G401.6 (cell line): ENCODE results near the gene PIBF1.
"Not testable (repeated sequence)": the region's sequence is repeated elsewhere in the genome, so short reads cannot be mapped to it uniquely, and the experiment has no call there.

Source experiments
- FAIRE-seq: peaks from 2 replicates; lab custom pipeline; 2012; peaks lifted over from hg19 to GRCh38; lab: Jason Lieb, UNC

PIBF1 gene

DNA sequence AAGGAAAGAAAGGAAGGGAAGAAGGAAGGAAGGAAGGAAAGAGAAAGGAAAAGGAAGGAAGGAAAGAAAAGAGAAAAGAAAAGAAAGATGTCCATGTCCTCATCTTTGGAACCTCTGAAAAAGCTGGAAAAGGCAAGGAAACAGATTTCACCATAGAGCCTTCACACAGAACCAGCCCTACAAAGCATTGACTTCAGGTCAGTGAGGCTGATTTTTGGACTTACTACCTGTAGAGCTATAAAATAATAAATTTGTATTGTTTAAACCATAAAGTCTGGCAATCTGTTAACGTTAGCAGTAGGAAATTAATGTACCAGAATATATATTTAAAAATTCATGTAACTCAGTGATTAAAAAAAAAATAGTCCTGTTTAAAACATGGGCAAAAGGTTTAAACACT is 130.0 kb downstream of the PIBF1 start:
- no peak for FAIRE-seq

DNA sequence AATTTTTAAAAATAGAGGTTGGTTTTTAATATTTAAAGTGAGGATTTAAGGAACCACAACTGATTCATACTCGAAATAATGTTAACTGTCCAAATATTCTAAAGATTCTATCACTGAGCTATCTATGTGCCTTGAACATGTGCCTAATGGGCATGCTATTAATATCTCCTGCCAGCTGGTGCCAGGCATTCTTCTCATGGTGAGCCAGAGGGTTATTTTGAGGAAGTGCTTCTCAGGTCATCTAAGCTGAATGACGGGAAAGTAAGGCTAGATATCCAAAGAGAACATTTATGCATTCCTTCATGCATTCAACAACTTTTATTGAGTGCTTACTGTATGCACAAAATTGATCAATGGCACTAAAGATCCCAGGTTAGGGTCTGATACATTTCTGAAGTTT is 138.2 kb downstream of the PIBF1 start:
- no peak for FAIRE-seq

DNA sequence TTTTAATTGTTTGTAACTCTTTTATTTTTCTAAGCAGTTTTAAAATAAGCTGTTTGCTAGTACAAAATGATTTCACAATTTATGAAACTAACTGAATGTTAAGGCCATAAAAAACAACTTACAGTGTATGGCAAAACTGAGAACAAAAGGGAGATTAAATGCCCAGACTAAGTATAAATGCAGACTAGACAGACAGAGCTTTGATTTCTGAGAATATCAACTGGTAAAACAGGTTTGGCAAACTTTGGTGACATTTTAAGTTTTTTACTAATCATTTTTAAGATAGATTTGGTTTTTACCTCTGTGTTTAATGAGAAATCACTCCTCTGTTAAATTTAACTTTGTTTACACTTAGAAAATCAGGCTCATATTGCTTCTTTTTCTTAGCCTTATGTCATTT is 149.4 kb downstream of the PIBF1 start:
- peak; percentile 41 for FAIRE-seq

DNA sequence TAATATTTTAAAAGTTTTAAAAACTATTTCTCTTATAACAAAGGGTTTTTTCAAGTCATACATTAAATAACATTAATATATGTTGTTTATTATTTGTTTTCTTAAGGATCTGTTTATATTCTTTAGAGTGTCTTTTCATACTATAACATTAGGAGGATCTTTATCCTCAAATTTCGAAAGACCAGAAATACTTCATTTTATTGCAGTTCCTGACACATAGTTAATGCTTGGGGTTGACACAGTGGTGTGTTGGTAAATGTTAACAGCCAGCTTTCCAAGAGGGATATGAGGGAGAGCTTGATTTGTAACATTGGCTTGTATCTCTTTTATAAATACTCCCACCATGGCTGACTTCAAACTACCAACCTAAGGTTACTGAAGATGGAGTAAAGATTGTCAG is 150.3 kb downstream of the PIBF1 start:
- FAIRE-seq, result peak; percentile 78

DNA sequence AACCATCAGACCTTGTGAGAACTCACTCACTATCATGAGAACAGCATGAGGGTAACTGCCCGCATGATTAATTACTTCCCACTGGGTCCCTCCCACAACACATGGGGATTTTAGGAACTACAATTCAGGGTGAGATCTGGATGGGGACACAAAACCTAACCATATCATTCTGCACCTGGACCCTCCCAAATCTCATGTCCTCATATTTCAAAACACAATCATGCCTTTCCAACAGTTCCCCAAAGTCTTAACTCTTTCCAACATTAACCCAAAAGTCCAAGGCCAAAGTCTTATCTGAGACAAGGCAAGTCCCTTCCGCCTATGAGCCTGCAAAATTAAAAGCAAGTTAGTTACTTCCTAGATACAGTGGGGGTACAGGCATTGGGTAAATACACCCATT is 164.3 kb downstream of the PIBF1 start:
- not testable (repeated sequence) for FAIRE-seq

DNA sequence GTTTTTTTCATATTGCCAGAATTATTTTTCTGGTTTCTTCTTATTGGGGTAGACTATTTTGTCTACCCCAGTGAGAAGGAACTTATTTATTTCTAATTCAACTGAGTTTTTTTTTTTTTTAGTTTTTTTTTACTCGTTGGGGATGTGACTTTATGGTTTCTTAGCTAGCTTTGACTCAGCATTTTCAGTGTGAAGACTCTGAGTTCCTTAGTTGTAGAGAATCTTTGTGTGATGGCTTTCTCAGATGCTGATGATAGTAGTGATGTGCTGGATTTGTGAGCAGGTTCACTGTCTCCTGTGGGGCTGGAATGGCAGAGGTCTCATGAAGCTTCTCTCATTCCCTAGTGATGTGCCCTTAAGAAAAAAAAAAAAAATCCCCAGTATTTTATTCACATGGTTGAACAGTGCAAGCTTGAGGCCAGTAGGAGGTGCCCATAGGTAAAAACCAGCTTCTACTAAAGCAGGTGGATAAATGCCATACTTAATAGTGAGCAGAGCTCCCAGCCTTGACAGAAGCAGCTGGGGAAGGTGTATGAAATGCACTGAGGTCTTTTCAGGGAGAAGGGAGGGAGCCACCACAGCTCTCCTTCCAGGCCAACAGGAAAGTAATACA is 170.7 kb downstream of the PIBF1 start:
- no peak for FAIRE-seq

DNA sequence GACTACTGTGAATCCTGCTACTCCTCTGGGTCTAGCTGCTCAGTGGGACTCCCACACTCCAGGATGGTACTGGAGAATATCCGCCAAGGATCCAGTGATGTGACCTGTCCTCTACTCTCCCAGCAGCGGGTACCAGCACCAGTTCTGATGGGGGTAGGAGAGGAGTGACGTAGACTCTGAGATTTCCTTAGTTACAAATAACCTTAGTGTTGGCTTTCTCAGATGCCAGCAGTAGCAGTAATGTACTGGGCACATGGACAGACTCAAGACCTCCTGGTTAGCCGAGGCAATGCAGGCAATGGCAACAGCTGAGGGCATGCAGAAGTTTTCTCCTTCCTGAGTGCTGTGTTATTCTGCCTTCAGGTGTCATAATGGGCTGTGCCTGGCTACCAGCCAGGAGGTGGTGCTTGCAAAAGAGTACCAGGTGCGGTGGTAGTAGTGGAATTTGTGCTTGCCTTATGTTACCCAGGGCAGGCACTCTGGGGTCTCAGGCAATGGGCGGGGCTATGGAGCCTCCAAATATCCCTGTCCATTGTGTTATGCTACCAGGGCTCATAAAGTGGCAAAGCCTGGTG is 171.5 kb downstream of the PIBF1 start:
- no peak for FAIRE-seq

DNA sequence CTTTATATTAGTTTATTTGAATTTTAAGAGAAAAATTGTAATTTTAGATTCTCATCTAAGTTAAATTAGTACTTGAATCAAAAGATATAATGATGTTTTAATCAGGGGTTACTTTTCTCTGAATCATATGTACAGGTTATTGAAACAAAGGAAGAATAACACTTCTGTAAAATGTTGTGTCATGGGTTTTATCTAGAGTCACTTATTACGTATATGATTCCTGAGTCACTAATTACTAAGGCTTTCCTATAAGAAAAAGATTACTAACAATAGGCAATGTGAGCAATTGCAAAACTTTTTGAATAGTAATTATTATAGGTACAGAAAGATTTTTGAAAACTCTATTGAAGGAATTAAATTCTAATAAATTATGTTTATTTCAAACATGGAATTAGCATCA is 177.7 kb downstream of the PIBF1 start:
- no peak for FAIRE-seq

DNA sequence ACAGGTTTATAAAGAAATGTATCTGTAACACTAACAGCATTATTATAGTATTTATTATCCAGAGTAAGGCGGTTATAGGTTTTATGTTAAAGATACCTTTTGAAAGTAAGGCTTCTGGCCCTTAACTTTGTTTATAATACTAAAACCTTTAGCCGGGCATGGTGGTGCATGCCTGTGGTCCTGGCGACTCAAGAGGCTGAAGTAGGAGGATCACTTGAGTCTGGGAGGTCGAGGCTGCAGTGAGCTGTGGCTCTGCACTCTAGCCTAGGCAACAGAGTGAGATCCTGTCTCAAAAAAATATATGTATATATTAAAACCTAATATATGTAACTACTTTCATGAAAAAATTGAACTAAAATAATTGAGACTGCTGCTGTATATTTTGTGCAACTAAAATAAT is 178.2 kb downstream of the PIBF1 start:
- FAIRE-seq, result no peak

DNA sequence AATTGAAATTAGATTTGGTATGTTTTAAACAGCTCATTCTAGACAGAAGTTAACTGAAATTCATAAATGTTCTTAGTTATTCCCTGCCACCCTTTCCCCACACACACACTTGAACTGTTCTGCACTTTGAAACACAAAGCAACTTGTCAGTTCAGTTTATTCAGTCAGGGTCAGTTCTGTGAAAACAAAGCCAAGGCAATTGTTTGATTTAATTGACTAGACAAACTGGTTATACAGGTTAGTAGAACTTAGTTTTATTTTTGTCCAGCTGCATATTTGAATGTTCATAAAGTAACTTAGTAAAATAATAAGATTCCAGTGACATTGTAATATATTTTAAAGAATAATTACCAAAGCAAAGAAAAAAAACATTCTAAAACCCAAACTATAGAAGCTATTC is 178.6 kb downstream of the PIBF1 start:
- no peak for FAIRE-seq

DNA sequence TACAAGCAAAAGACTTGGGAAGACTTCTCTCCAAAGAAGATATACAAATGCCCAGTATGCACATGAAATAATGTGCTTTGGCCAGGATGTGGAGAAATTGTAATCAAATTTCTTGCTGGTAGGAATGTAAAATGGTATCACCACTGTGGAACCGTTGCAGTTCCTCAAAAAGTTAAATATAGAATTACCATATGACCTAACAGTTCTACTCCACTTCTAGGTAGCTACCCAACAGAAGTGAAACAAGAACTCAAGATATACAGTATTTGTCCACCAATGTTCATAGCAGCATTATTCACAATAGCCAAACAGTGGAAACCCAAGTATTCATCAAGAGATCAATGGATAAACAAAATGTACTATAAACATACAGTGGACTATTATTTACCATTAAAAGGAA is 181.8 kb downstream of the PIBF1 start:
- FAIRE-seq, result no peak

DNA sequence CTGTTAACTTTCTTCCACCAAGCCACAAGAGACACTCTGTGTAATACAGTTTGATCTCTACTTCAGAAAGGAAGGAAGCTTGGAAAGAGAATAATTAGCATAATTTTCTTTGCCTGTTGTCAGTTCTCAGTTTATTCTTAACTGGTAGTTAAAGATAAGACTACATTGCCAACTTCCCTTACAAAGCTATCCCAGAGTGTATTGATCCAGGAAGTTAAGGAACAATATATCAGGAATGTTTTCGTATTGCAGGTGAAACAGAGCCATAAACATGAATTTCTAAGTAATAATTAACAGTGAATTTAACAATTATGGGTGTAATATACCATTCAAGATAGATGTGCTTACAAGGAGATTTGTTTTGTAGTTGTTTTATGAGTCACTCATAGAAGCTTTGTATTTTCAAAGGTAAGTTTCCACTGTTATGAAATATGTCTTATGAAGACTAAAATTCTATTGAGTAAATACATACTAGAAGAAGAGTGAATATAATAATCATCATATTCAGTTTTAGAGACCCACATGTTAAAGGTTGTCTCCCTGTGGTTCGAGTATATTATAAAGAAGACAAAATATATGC is 188.5 kb downstream of the PIBF1 start:
- FAIRE-seq, result no peak

DNA sequence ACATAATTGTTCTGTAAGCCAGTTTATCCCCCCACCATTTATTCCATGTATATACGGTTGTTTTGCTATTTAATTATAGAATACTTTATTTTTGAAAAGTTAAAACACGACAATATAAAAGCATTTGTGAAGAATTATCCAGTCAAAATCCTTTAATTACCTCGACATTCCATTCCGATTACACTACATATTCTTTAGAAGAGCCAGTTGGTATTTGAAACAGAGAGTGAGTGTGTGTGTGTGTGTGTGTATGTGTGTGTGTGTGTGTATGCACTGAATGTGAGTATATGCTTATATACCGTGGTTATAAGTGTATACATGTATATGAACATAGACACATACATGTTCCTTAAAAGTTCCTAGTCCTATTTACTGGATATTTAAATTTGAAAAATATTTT is 189.0 kb downstream of the PIBF1 start:
- no peak for FAIRE-seq

DNA sequence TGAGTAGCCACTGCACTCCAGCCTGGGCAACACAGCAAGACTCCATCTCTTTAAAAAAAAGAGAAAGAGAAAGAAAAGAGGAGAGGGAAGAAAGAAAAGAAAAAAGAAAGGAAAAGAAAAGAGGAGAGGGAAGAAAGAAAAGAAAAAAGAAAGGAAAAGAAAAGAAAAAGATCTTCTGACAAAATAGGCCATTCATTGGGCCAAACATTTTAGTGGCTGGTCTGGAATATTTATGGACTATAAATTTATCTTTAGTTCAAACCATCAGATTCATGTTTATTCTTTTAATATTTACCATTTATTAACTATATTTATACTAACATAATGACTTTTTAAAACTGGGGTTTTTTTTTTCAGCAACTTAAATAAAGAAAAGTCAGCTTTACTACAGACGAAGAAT is 191.3 kb downstream of the PIBF1 start:
- FAIRE-seq, result peak; percentile 36

DNA sequence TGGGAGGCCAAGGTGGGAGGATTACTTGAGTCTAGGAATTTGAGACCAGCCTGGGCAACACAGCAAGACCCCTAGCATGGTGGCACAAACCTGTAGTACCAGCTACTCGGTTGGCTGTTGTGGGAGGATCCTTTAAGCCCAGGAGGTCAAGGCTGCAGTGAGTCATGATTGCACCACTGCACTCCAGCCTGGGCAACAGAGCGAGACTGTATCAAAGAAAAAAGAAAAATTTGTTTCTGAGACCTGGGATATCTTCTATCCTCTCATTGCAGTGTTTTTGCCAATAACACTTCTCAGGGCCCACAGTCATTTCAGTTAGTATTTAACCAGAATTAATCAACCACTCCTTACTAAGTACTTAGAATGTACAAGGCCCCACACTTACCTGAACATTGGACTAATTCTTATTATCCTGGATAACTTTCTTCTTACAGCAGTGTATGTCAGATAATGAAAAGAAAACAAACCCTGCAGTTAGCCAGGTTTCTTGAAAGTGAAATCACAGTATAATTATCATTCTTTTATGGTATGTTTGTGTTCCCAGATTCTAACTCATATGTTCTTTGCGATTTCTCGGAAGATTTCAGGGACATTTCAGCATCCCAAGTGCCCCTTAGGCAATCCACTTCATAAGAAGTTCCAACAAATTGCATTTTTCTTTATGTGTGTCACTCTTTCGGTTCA is 201.3 kb downstream of the PIBF1 start:
- FAIRE-seq, result no peak

DNA sequence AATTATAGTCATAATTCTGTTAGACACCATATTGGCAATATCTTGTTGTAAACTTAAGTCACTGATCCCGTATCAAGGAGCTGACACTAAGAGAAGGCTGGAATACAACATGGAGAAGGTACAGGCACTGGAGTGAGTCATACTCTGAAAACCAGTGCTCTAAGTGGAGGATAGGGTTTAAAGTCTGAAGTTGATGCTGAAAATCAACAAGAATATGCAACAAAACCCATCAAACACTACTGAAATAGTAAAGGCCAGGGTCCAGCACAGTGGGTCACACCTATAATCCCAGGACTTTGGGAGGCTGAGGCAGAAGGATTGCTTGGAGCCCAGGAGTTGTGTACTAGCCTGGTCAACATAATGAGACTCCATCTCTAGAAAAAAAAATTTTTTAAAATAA is 203.7 kb downstream of the PIBF1 start:
- FAIRE-seq, result no peak

DNA sequence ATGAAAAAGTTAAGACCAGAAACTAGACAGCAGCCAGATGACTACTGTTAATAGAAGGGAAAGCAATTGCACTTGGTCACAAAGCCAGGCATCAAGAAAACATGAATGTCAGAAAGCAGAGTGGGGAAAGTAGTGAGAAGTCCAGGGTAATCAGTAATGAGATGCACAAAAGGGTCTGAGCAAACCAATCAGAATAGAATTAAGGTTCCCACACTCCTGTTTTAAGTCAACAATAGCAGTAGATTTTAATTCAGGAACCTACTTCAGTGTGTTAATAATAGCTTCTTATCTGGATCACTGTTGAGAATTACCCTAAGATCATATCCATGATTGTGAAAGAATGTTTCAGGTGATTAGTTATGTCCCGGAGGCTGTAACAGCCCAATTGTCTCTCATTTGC is 204.3 kb downstream of the PIBF1 start:
- FAIRE-seq, result no peak

DNA sequence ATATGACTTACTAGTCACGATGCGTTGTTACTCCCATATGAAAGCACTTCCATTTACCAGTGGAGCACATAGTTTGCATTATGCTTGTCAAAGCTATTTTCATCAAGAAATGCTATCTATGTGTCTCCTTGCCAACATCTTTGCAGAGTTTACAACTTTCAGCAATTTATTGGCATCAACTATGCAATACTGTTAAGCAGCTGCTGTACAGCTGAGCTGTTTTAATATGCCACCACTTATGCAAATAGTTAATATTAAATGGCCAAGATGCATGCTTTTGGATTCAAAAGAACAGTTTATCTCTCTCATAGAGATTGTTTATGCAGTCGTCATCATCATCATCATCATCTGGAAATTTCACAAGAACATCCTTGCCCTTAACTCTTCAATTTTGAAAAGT is 209.0 kb downstream of the PIBF1 start:
- no peak for FAIRE-seq

DNA sequence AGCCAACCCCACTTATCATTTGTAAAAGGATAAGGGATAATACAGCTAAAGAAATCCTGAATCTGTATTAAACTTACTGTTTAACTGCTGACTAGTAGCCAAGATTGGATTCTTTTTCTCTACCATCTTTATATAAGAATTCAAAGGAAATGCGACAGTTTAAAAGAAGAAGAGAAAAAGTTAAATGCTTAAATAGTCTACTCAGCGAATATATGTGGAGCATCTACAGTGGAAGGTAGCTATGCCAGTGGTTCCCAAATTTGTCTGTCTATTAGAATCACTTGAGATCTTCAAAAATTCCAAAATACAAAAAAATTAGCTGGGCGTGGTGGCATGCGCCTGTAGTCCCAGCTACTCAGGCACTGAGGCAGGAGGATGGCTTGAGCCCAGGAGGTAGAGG is 216.1 kb downstream of the PIBF1 start:
- no peak for FAIRE-seq

DNA sequence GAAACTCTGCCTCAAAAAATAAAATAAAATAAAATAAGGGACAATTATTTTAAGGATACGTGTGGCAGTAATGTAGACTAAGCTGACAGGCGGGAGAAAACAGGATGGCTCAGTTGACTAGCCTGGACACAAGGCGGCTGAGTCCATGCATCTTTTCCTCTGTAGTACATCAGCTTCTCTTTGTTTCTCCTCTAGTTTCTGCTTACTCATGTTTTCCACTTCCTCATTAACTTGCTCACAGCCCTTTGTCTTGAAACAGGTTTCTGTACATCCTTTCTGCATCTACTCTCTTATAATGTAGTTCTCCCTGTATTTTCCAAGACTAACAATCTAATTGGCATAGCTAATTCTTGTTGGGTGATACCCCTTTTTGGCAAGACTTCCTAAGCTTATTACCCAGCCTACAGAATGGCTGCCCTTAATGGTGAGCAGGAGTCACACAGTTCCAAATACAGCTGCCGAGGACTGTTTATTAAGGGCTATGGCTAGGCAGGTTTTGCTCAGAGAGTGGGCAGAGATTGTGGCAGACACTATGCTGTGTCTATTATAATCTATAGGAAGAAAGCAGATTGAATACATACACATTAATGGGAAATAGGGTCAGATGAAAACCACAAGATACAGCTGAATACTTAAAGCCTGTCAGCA is 218.2 kb downstream of the PIBF1 start:
- no peak for FAIRE-seq

DNA sequence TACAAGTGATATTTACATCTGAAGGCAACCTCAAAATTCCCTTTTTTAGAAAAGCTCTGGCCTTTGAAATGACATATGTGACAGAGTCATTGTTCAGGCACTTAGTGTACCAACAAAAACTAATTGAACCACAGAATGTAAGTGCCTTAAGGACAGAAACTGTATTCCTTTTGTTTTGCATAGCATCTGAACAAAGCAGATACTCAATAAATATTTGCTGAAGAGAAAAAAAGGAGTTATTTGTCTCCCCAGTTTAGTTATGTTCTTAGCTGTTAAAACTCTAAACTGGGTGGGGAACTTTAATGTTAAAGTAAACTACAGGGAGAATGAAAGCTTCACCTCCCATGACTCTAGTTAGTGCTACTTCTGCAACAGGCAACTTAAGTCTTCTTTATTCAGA is 220.0 kb downstream of the PIBF1 start:
- FAIRE-seq, result no peak

DNA sequence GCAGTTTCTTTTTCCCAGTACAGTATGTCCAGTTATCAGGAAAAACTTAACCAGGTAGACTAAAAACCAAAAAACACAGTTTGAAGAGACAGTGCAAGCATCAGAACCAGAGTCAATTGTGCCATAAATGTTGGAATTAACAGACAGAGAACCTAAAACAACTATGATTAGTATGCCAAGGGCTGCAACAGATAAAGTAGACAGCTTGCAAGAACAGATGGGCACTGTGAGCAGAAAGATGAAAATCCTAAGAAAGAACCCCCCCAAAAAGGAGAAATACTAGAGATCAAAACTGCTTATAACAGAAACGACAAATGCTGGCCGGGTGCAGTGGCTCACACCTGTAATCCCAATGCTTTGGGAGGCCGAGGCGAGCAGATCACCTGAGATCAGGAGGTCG is 229.8 kb downstream of the PIBF1 start:
- FAIRE-seq, result no peak

DNA sequence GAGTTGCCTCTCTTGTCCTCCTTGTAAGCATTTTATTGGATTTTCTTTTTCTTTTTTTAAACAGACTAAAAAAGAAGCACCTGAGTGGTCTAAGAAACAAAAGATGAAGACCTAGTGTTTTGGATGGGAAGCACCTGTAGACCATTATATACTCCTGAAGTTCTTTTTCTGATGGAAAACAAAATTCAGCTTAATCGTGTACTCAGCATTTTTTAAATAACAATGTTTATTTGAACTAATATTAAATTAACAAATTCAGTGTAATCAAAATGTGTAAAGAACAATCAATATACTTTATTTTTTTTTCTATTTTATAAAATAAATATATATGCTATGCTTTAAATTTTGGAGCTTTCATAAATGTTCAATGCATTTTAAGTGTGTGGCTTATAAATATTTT is 233.9 kb downstream of the PIBF1 start:
- FAIRE-seq, result peak; percentile 79
